GM21786 (cell line): ENCODE results near the gene MTHFD2.
"Not testable (repeated sequence)": the region's sequence is repeated elsewhere in the genome, so short reads cannot be mapped to it uniquely, and the experiment has no call there.

ENCODE experiments used
- ATAC-seq: cut with Tn5 transposase; IDR thresholded peaks from one replicate; pipeline ENCODE4 v1.9.1; 2021; ENCODE audit not compliant: unreplicated experiment

MTHFD2 gene

GRCh38 chr2:74197049-74197448 lies 1.4 kb upstream of the MTHFD2 start:
- ATAC-seq, result no peak

GRCh38 chr2:74198023-74198460 lies 373 bp upstream of the MTHFD2 start:
- ATAC-seq, result no peak

- no peak for ATAC-seq
Observed at GRCh38 chr2:74199275-74199701, 873 bp downstream of the MTHFD2 start.

GRCh38 chr2:74199871-74200305 lies 1.5 kb downstream of the MTHFD2 start:
- ATAC-seq, result no peak

GRCh38 chr2:74201196-74201595 lies 2.8 kb downstream of the MTHFD2 start:
- no peak for ATAC-seq

GRCh38 chr2:74201596-74201995 lies 3.2 kb downstream of the MTHFD2 start:
- ATAC-seq, result no peak

- no peak for ATAC-seq
Observed at GRCh38 chr2:74204436-74204835, 6.0 kb downstream of the MTHFD2 start.

- no peak for ATAC-seq
Observed at GRCh38 chr2:74205113-74205512, 6.7 kb downstream of the MTHFD2 start.

GRCh38 chr2:74205596-74205995 lies 7.2 kb downstream of the MTHFD2 start:
- peak; percentile 44 for ATAC-seq

GRCh38 chr2:74206180-74206688 lies 7.8 kb downstream of the MTHFD2 start:
- ATAC-seq, result peak; percentile 61

- ATAC-seq, result no peak
Observed at GRCh38 chr2:74212702-74213410, 14.4 kb downstream of the MTHFD2 start.

- ATAC-seq, result not testable (repeated sequence)
Observed at GRCh38 chr2:74215771-74216170, 17.4 kb downstream of the MTHFD2 start.

GRCh38 chr2:74216642-74217041 lies 18.2 kb downstream of the MTHFD2 start:
- no peak for ATAC-seq

GRCh38 chr2:74219846-74220486 lies 21.6 kb downstream of the MTHFD2 start:
- ATAC-seq, result no peak

GRCh38 chr2:74221091-74221490 lies 22.7 kb downstream of the MTHFD2 start:
- ATAC-seq, result no peak

GRCh38 chr2:74221604-74222299 lies 23.3 kb downstream of the MTHFD2 start:
- no peak for ATAC-seq

GRCh38 chr2:74222300-74222650 lies 23.9 kb downstream of the MTHFD2 start:
- ATAC-seq, result no peak

GRCh38 chr2:74223941-74224770 lies 25.7 kb downstream of the MTHFD2 start:
- ATAC-seq, result no peak

- no peak for ATAC-seq
Observed at GRCh38 chr2:74225698-74226459, 27.5 kb downstream of the MTHFD2 start.

GRCh38 chr2:74226648-74227213 lies 28.3 kb downstream of the MTHFD2 start:
- ATAC-seq, result no peak
